ENCODE data around the gene MAP2. TPM values are rescaled to one million over a fixed set of nuclear protein-coding genes. Genes with fewer than 3 reads are reported as not detected.

Gene MAP2
- total RNA-seq, 4 donors from 2014 or later = 2.0 to 6.4 (median 2.7) TPM

DNA sequence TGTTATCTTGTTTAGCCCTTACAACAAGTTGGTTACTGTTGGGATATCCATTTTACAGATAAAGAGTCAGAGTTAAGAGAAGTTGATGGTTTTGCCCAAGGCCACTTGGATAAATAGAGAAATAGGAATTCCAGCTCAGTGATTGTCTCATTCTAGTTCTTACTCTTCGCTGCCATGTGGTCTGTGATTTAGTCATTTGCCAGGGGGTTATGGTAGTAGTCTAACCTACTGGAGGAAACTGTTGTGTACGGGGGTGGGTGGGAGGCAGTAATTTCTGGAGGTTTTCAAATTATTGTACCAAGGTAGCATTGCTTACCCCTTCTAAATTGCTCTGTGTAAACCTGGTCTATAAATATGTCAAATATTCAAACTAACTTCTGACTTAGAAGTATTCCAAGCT, 110.4 kb downstream of the MAP2 start:
- intact Hi-C loops (cut with DNase I; ENCODE audit: low total_unique reads) (no loop called here), in situ Hi-C loops (cut with MboI; ENCODE audit: low pct_ligation_motif_present in 1 of 4, low pct_unique_long_range_greater_than_20kb in 1 of 4, low sequenced_read_pairs in 3 of 4) (no loop called here)
- Histone ChIP-seq H3K27me3 (no peaks in the 10 kb centered on the region), H3K4me1 (no peaks in the 10 kb centered on the region), H3K36me3 (no peaks in the 10 kb centered on the region), H3K4me3 (no peak overlapping the region), H3K9me3 (no peaks in the 10 kb centered on the region), H3K27ac (no peak overlapping the region)
- 60 to 62% methylated on average over 1 to 2 of the region's 2 CpGs for WGBS, 2 donors (ENCODE audit: low coverage in 1 of 2)
- TF ChIP-seq EP300 (IDR thresholded peaks at IDR 0.05; ENCODE audit: low read depth) (no peak), POLR2A (IDR thresholded peaks at IDR 0.05) (no peak), POLR2AphosphoS5 (IDR thresholded peaks at IDR 0.05) (no peak)
- TF ChIP-seq, protein P1, sequence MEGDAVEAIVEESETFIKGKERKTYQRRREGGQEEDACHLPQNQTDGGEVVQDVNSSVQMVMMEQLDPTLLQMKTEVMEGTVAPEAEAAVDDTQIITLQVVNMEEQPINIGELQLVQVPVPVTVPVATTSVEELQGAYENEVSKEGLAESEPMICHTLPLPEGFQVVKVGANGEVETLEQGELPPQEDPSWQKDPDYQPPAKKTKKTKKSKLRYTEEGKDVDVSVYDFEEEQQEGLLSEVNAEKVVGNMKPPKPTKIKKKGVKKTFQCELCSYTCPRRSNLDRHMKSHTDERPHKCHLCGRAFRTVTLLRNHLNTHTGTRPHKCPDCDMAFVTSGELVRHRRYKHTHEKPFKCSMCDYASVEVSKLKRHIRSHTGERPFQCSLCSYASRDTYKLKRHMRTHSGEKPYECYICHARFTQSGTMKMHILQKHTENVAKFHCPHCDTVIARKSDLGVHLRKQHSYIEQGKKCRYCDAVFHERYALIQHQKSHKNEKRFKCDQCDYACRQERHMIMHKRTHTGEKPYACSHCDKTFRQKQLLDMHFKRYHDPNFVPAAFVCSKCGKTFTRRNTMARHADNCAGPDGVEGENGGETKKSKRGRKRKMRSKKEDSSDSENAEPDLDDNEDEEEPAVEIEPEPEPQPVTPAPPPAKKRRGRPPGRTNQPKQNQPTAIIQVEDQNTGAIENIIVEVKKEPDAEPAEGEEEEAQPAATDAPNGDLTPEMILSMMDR (IDR thresholded peaks at IDR 0.05) = no peak
- no peak for DNase-seq

DNA sequence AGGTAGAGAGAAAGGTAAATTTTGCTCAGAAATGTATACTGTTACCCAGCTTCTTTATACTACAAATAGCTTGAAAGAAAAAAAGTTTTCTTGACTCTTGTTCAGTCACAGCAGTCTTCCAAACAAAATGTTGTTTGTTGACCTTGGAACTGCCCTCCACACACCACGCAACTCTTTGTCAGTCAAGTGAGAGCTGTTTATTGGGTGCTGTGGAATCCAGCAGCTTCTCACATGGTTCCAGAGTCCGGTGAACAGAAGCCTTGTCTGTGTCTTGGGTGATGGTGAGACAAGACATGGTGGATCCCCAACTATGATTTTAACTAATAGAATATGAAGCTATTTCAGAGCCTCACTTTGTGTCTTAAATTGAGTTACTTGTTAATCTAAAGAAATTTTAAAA, 112.5 kb downstream of the MAP2 start:
- Histone ChIP-seq H3K4me3 (no peak overlapping the region), H3K27ac (no peak overlapping the region), H3K36me3 (no peaks in the 10 kb centered on the region), H3K9me3 (no peaks in the 10 kb centered on the region), H3K27me3 (no peaks in the 10 kb centered on the region), H3K4me1 (no peaks in the 10 kb centered on the region)
- in situ Hi-C loops (cut with MboI; ENCODE audit: low pct_ligation_motif_present in 1 of 4, low pct_unique_long_range_greater_than_20kb in 1 of 4, low sequenced_read_pairs in 3 of 4) (no loop called here), intact Hi-C loops (cut with DNase I; ENCODE audit: low total_unique reads) (no loop called here)
- DNase-seq = no peak
- no peak for TF ChIP-seq POLR2AphosphoS5 (IDR thresholded peaks at IDR 0.05)
- TF ChIP-seq, protein P1 (IDR thresholded peaks at IDR 0.05) = no peak
- no peak for TF ChIP-seq EP300 (IDR thresholded peaks at IDR 0.05; ENCODE audit: low read depth)
- no peak for TF ChIP-seq POLR2A (IDR thresholded peaks at IDR 0.05)
- WGBS, 2 donors (ENCODE audit: low coverage in 1 of 2) = 56% methylated on average over 2 of the region's 2 CpGs; no CpG with 5 or more reads in 1 of the 2 donors

DNA sequence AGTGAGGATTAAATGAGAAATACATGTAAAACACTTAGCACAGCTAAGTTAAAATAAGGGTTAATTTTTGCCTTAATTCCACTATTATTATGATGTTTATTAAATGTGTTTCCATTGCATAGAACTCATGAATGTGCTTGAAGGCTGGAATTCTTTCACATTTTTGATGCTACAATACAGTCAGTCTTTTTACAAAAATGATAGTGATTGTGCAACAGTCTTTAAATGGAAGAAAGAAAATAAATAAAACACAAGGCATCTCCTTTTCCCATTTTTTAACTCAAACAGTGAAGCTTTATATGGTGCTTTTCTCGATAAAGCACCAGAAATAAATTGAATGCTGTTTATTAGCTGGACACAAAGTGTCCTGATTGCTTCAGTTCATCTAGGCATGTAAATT, 123.9 kb downstream of the MAP2 start:
- Histone ChIP-seq H3K9me3 (no peaks in the 10 kb centered on the region), H3K27ac (no peak overlapping the region), H3K36me3 (no peaks in the 10 kb centered on the region), H3K4me1 (no peaks in the 10 kb centered on the region), H3K4me3 (no peak overlapping the region), H3K27me3 (no peaks in the 10 kb centered on the region)
- intact Hi-C loops (cut with DNase I; ENCODE audit: low total_unique reads) (no loop called here), in situ Hi-C loops (cut with MboI; ENCODE audit: low pct_ligation_motif_present in 1 of 4, low pct_unique_long_range_greater_than_20kb in 1 of 4, low sequenced_read_pairs in 3 of 4) (no loop called here)
- no peak for DNase-seq
- WGBS, 2 donors (ENCODE audit: low coverage in 1 of 2) = 71 to 74% methylated on average over 1 of the region's 1 CpG
- TF ChIP-seq POLR2AphosphoS5 (IDR thresholded peaks at IDR 0.05) = no peak
- TF ChIP-seq POLR2A (IDR thresholded peaks at IDR 0.05) = no peak
- no peak for TF ChIP-seq EP300 (IDR thresholded peaks at IDR 0.05; ENCODE audit: low read depth)
- TF ChIP-seq, protein P1 (IDR thresholded peaks at IDR 0.05) = no peak

DNA sequence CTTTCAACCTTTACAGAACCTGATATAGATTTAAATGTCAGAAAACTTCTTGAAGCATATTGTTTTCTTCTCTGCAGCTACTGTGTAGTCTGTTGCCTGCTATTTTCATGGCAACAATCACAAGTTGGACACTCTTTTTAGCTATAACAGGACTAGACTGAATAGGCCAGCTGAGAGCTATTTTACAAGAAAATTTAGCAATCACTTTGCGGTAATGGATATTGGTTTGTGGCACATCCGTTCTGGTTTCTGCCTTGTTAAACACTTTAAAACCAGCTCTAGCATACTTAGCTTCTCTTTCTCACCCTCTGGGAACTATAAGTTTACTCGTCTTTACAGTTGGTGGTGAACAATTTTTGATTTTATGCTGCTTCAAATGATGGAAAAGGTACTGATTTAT, 125.7 kb downstream of the MAP2 start:
- no peaks in the 10 kb centered on the region for H3K36me3 ChIP-seq

More for the DNA sequence above, 125.7 kb downstream of the MAP2 start:
- DNase-seq = no peak
- 82 to 86% methylated on average over 3 of the region's 3 CpGs for WGBS, 2 donors (ENCODE audit: low coverage in 1 of 2)
- Histone ChIP-seq H3K9me3 (no peaks in the 10 kb centered on the region), H3K27ac (no peak overlapping the region), H3K4me1 (no peaks in the 10 kb centered on the region), H3K27me3 (no peaks in the 10 kb centered on the region), H3K4me3 (no peak overlapping the region)
- TF ChIP-seq EP300 (IDR thresholded peaks at IDR 0.05; ENCODE audit: low read depth) = no peak
- no peak for TF ChIP-seq POLR2AphosphoS5 (IDR thresholded peaks at IDR 0.05)
- TF ChIP-seq POLR2A (IDR thresholded peaks at IDR 0.05) = no peak
- TF ChIP-seq, protein P1 (IDR thresholded peaks at IDR 0.05) = no peak
- intact Hi-C loops (cut with DNase I; ENCODE audit: low total_unique reads) = no loop called here
- in situ Hi-C loops (cut with MboI; ENCODE audit: low pct_ligation_motif_present in 1 of 4, low pct_unique_long_range_greater_than_20kb in 1 of 4, low sequenced_read_pairs in 3 of 4) = no loop called here

Data from transverse colon (tissue), 4 donors.